HepG2 (cell line): ENCODE results near the gene TRMT112. TPM values are rescaled to one million over a fixed set of nuclear protein-coding genes. Genes with fewer than 3 reads are reported as not detected.

ENCODE experiments used
- CHCHD3 ChIP-seq: sonication (generic); formaldehyde crosslinking; IDR thresholded peaks from 2 replicates; pipeline ENCODE4 v1.8.0; 2022; ENCODE audit warnings: mild to moderate bottlenecking, missing genetic modification reagents, moderate library complexity
- FOXK1 ChIP-seq: sonication (generic); formaldehyde crosslinking; IDR thresholded peaks from 2 replicates; pipeline ENCODE4 v1.4.0; 2020; ENCODE audit warnings: low read depth, missing genetic modification reagents, borderline replicate concordance
- HHEX ChIP-seq: IDR thresholded peaks from 2 replicates; pipeline ENCODE4 v1.6.1; 2016; ENCODE audit warnings: control low read depth
- NCOA5 ChIP-seq: sonication (generic); formaldehyde crosslinking; IDR thresholded peaks from 2 replicates; pipeline ENCODE4 v1.4.0; 2020; ENCODE audit warnings: missing genetic modification reagents
- NFIC ChIP-seq: IDR thresholded peaks from 2 replicates; pipeline ENCODE4 v1.6.1; 2012; ENCODE audit warnings: mild to moderate bottlenecking, low read length, inconsistent platforms
- SMAD9 ChIP-seq: sonication (generic); formaldehyde crosslinking; IDR thresholded peaks from 2 replicates; pipeline ENCODE4 v1.5.1; 2020; ENCODE audit warnings: mild to moderate bottlenecking, missing genetic modification reagents
- SOX6 ChIP-seq, 2 experiments: fragments of 450-650 bp in 1 of 2; sonication (generic) in 1 of 2; formaldehyde crosslinking in 1 of 2; IDR thresholded peaks; 2 replicates each; pipeline versions ENCODE4 v1.4.0 to v1.6.1; 2017 to 2020; ENCODE audit warnings: antibody characterized with exemption in 1 of 2, mild to moderate bottlenecking in 1 of 2, missing genetic modification reagents in 1 of 2
- ZBTB1 ChIP-seq: sonication (generic); formaldehyde crosslinking; IDR thresholded peaks from 2 replicates; pipeline ENCODE4 v1.4.0; 2020; ENCODE audit warnings: missing genetic modification reagents, borderline replicate concordance
- ZBTB21 ChIP-seq: sonication (generic); formaldehyde crosslinking; IDR thresholded peaks from 2 replicates; pipeline ENCODE4 v1.4.0; 2020; ENCODE audit warnings: missing genetic modification reagents
- ZNF180 ChIP-seq: sonication (generic); formaldehyde crosslinking; IDR thresholded peaks from 2 replicates; pipeline ENCODE4 v1.4.0; 2020; ENCODE audit warnings: low read depth, missing genetic modification reagents, borderline replicate concordance
- ZNF333 ChIP-seq: sonication (generic); formaldehyde crosslinking; IDR thresholded peaks from 2 replicates; pipeline ENCODE4 v1.4.0; 2020; ENCODE audit warnings: mild to moderate bottlenecking, missing genetic modification reagents, borderline replicate concordance
- ZNF335 ChIP-seq: sonication (generic); formaldehyde crosslinking; IDR thresholded peaks from 2 replicates; pipeline ENCODE4 v1.4.0; 2020; ENCODE audit warnings: missing genetic modification reagents
- ZNF530 ChIP-seq: sonication (generic); formaldehyde crosslinking; IDR thresholded peaks from 2 replicates; pipeline ENCODE4 v1.5.0; 2020; ENCODE audit warnings: low read depth, mild to moderate bottlenecking, missing genetic modification reagents
- ZNF562 ChIP-seq: sonication (generic); formaldehyde crosslinking; IDR thresholded peaks from 2 replicates; pipeline ENCODE4 v1.8.0; 2022; ENCODE audit warnings: missing genetic modification reagents, borderline replicate concordance
- ZNF777 ChIP-seq: sonication (generic); formaldehyde crosslinking; IDR thresholded peaks from 2 replicates; pipeline ENCODE4 v1.4.0; 2020; ENCODE audit warnings: missing genetic modification reagents
- polyA plus RNA-seq, 8 experiments: library from polyadenylated mRNA; depleted of rRNA in 3 of 8; stranded (reverse) in 7 of 8; unstranded in 1 of 8; fragments of >200 nt; fragmentation: Illumina TruSeq in 4 of 8; extraction: Trizol in 4 of 8; gene quantifications; 2 replicates each; pipeline versions ENCODE4 v1.2.1 to v1.2.3, GENCODE V29; 2011 to 2016; ENCODE audit warnings: low read depth in 4 of 8, missing spikeins in 1 of 8, mixed read lengths in 1 of 8; ENCODE audit not compliant: insufficient read depth in 1 of 8
- total RNA-seq, 5 experiments: library from RNA; depleted of rRNA; stranded (reverse); fragments of >200 nt; fragmentation: Illumina TruSeq; extraction: Trizol; gene quantifications; 2 replicates each; pipeline ENCODE4 v1.2.3, GENCODE V29; 2016; ENCODE audit warnings: low read depth in 1 of 5
- TF ChIP-seq, protein P1 (sequence below): sonication (generic); formaldehyde crosslinking; IDR thresholded peaks from 2 replicates; pipeline ENCODE4 v1.4.0; 2020; ENCODE audit warnings: missing genetic modification reagents
- TF ChIP-seq, protein P2 (sequence below): sonication (generic); formaldehyde crosslinking; IDR thresholded peaks from 2 replicates; pipeline ENCODE4 v1.4.0; 2020; ENCODE audit warnings: missing genetic modification reagents
- TF ChIP-seq, protein P3 (sequence below): IDR thresholded peaks from 2 replicates; pipeline ENCODE4 v1.6.1; 2016; ENCODE audit warnings: low read depth
- TF ChIP-seq, protein P4 (sequence below): sonication (generic); formaldehyde crosslinking; IDR thresholded peaks from 2 replicates; pipeline ENCODE4 v1.8.1; 2022; ENCODE audit warnings: low read depth, mild to moderate bottlenecking, missing genetic modification reagents
- TF ChIP-seq, protein P5 (sequence below): sonication (generic); formaldehyde crosslinking; IDR thresholded peaks from 2 replicates; pipeline ENCODE4 v1.8.1; 2023; ENCODE audit warnings: mild to moderate bottlenecking, missing genetic modification reagents, borderline replicate concordance

The TRMT112 gene
- total and polyA plus RNA-seq, 2 of the 13 experiments (the other 11 are each of a cell fraction or from before 2014, with no cell fraction given), result 186 to 409 TPM

DNA sequence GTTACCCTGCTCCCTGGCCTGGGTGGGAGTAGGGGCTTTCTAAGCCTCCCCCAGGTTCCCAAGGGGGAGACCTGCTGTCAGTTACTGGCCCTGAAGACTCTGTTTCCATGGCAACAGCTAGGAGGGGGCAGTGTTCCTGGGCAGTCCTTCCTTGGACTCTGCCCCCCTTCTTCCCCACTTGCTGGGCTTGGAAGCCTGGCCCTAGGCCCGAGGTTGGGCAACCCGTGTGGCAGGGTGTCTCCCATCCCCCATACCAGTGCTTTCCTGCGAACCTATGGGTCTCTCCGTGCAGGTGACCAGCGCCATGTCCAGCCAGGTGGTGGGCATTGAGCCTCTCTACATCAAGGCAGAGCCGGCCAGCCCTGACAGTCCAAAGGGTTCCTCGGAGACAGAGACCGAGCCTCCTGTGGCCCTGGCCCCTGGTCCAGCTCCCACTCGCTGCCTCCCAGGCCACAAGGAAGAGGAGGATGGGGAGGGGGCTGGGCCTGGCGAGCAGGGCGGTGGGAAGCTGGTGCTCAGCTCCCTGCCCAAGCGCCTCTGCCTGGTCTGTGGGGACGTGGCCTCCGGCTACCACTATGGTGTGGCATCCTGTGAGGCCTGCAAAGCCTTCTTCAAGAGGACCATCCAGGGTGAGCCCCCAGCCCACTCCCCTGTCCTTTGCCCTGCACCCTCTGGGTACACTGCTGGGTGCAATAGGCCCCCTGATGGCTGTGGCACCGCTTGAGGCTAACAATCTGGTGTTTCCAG is 10.3 kb downstream of the TRMT112 start (continued):
- peak; percentile 61; the same call in 1 of the 2 replicates for TF ChIP-seq ZNF333
- TF ChIP-seq, protein P1, sequence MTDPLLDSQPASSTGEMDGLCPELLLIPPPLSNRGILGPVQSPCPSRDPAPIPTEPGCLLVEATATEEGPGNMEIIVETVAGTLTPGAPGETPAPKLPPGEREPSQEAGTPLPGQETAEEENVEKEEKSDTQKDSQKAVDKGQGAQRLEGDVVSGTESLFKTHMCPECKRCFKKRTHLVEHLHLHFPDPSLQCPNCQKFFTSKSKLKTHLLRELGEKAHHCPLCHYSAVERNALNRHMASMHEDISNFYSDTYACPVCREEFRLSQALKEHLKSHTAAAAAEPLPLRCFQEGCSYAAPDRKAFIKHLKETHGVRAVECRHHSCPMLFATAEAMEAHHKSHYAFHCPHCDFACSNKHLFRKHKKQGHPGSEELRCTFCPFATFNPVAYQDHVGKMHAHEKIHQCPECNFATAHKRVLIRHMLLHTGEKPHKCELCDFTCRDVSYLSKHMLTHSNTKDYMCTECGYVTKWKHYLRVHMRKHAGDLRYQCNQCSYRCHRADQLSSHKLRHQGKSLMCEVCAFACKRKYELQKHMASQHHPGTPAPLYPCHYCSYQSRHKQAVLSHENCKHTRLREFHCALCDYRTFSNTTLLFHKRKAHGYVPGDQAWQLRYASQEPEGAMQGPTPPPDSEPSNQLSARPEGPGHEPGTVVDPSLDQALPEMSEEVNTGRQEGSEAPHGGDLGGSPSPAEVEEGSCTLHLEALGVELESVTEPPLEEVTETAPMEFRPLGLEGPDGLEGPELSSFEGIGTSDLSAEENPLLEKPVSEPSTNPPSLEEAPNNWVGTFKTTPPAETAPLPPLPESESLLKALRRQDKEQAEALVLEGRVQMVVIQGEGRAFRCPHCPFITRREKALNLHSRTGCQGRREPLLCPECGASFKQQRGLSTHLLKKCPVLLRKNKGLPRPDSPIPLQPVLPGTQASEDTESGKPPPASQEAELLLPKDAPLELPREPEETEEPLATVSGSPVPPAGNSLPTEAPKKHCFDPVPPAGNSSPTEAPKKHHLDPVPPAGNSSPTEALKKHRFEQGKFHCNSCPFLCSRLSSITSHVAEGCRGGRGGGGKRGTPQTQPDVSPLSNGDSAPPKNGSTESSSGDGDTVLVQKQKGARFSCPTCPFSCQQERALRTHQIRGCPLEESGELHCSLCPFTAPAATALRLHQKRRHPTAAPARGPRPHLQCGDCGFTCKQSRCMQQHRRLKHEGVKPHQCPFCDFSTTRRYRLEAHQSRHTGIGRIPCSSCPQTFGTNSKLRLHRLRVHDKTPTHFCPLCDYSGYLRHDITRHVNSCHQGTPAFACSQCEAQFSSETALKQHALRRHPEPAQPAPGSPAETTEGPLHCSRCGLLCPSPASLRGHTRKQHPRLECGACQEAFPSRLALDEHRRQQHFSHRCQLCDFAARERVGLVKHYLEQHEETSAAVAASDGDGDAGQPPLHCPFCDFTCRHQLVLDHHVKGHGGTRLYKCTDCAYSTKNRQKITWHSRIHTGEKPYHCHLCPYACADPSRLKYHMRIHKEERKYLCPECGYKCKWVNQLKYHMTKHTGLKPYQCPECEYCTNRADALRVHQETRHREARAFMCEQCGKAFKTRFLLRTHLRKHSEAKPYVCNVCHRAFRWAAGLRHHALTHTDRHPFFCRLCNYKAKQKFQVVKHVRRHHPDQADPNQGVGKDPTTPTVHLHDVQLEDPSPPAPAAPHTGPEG (CRISPR knock-in tag), result no peak
- no peak for TF ChIP-seq ZNF530 (CRISPR knock-in tag)
- no peak for TF ChIP-seq ZNF335 (CRISPR knock-in tag)
- TF ChIP-seq, protein P2, sequence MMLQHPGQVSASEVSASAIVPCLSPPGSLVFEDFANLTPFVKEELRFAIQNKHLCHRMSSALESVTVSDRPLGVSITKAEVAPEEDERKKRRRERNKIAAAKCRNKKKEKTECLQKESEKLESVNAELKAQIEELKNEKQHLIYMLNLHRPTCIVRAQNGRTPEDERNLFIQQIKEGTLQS, result no peak
- no peak for TF ChIP-seq SMAD9 (CRISPR knock-in tag)
- TF ChIP-seq NCOA5 (CRISPR knock-in tag), result no peak
- TF ChIP-seq, protein P3, sequence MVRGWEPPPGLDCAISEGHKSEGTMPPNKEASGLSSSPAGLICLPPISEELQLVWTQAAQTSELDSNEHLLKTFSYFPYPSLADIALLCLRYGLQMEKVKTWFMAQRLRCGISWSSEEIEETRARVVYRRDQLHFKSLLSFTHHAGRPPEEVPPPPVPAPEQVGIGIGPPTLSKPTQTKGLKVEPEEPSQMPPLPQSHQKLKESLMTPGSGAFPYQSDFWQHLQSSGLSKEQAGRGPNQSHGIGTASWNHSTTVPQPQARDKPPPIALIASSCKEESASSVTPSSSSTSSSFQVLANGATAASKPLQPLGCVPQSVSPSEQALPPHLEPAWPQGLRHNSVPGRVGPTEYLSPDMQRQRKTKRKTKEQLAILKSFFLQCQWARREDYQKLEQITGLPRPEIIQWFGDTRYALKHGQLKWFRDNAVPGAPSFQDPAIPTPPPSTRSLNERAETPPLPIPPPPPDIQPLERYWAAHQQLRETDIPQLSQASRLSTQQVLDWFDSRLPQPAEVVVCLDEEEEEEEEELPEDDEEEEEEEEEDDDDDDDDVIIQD, result no peak
- no peak for TF ChIP-seq ZNF562 (CRISPR knock-in tag)
- no peak for TF ChIP-seq CHCHD3 (CRISPR knock-in tag)
- no peak for TF ChIP-seq SOX6 (IDR thresholded peaks at IDR 0.05)
- TF ChIP-seq SOX6 (CRISPR knock-in tag; IDR thresholded peaks at IDR 0.05), result peak; percentile 49
- TF ChIP-seq FOXK1, result no peak
- TF ChIP-seq ZBTB21 (CRISPR knock-in tag), result no peak
- TF ChIP-seq HHEX (CRISPR knock-in tag), result no peak
- TF ChIP-seq, protein P4, sequence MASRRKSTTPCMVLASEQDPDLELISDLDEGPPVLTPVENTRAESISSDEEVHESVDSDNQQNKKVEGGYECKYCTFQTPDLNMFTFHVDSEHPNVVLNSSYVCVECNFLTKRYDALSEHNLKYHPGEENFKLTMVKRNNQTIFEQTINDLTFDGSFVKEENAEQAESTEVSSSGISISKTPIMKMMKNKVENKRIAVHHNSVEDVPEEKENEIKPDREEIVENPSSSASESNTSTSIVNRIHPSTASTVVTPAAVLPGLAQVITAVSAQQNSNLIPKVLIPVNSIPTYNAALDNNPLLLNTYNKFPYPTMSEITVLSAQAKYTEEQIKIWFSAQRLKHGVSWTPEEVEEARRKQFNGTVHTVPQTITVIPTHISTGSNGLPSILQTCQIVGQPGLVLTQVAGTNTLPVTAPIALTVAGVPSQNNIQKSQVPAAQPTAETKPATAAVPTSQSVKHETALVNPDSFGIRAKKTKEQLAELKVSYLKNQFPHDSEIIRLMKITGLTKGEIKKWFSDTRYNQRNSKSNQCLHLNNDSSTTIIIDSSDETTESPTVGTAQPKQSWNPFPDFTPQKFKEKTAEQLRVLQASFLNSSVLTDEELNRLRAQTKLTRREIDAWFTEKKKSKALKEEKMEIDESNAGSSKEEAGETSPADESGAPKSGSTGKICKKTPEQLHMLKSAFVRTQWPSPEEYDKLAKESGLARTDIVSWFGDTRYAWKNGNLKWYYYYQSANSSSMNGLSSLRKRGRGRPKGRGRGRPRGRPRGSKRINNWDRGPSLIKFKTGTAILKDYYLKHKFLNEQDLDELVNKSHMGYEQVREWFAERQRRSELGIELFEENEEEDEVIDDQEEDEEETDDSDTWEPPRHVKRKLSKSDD (CRISPR knock-in tag), result no peak
- TF ChIP-seq, protein P5, sequence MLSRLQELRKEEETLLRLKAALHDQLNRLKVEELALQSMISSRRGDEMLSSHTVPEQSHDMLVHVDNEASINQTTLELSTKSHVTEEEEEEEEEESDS, result no peak
- TF ChIP-seq ZNF180 (CRISPR knock-in tag), result no peak
- no peak for TF ChIP-seq NFIC
- no peak for TF ChIP-seq ZBTB1 (CRISPR knock-in tag)
- TF ChIP-seq ZNF777 (CRISPR knock-in tag), result no peak
